ENCODE measurements around the gene STRADA.
A peak's percentile ranks its signal among the peaks of the same experiment; 100 is the strongest.
"Not testable (repeated sequence)": the region's sequence is repeated elsewhere in the genome, so short reads cannot be mapped to it uniquely, and the experiment has no call there.

Gene STRADA

GRCh38 chr17:63754046-63754445, 12.4 kb upstream of the STRADA start:
- no peak for DNase-seq (ENCODE audit: low read depth)

GRCh38 chr17:63753215-63753614, 11.6 kb upstream of the STRADA start:
- DNase-seq (ENCODE audit: low read depth), result peak; percentile 34

DNA sequence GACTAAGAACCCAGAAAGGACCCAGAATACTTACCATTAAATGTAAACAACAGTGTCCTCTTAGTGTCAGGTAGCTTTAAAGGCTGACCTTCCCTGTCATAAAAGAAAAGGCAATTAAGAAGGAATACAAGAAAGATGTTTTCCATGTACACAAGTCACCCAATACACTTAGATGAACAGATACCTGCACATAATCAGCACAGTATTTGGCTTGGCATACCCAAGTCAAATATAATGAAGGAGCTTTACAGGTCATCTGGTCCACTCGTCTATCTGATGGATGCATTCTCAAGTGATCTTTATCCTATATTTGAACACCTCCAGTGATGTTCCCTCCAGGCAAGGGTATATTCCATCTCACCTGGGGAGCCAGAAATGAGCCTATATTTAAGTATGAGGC, 11.1 kb upstream of the STRADA start:
- DNase-seq (ENCODE audit: low read depth), result no peak

GRCh38 chr17:63751806-63752205, 10.2 kb upstream of the STRADA start:
- no peak for DNase-seq (ENCODE audit: low read depth)

DNA sequence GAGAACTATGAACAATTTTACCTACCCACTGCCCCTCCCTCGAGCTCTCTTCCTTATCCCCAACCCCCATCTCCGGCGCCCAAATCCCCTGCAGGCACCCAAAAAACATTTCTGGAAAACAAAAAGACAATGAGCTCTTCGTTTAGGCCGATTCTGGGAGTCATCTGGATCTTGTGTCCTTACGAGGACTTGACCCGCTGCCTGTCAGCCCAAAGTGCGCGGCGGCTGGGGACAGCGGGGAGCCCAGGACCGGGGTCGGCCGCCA, 524 bp downstream of the STRADA start:
- no peak for DNase-seq (ENCODE audit: low read depth)

- DNase-seq (ENCODE audit: low read depth), result no peak
Measured at GRCh38 chr17:63740464-63741142, 996 bp downstream of the STRADA start.

DNA sequence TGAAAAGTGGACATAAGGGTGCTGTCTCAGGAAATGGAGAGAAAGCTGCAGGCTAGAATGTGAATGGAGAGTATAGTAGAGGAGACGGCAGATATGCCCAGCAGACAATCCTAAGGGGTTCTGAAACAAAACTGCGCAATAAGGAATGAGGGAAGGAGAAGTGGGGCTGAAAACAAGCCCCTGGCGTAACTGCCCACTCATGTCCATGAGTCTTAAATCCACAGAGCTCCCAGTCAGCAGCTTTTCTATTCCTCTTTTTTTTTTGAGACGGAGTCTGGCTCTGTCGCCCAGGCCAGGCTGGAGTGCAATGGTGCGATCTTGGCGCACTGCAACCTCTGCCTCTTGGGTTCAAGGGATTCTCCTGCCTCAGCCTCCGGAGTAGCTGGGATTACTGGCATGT, 5.9 kb downstream of the STRADA start:
- DNase-seq (ENCODE audit: low read depth), result no peak

GRCh38 chr17:63722403-63722802, 19.2 kb downstream of the STRADA start:
- DNase-seq (ENCODE audit: low read depth), result no peak

GRCh38 chr17:63720194-63720593, 21.4 kb downstream of the STRADA start:
- DNase-seq (ENCODE audit: low read depth), result not testable (repeated sequence)

DNA sequence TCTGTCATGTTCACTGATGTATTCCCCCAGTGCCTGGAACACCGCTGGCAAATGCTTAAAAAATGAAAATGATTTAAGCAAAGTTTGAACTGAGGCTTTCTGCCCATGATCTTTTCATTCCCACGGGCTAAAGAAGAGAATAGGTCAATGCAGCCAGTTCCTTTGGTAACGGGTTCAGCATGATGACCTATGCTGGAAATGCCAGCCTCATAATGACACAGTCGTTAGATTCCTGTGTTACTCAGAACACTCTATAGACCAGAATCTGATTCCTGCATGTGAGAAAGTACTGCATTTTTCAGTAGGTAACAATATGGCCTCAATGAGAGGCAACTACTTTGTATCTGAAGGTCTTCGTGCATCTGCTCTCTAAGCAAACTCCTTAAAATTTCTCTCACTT, 22.6 kb downstream of the STRADA start:
- DNase-seq (ENCODE audit: low read depth), result no peak

DNA sequence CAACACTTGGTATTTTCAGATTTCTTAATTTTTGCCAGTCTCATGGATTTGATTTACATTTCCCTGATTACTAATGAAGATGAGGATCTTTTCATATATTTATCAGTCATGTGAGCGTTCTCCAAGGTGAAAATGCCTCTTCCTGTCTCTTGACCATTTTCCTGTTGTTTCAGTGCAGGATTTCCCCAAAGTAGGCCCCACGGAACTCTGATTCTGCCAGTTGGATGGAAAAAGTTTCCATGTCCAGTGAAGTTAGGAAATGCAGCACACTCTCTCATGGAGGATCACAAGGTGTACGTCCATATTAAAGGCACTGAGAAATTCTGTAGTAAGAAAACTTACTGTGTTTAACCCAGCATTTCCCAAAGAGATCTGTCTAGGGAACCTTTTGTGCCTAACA, 25.2 kb downstream of the STRADA start:
- no peak for DNase-seq (ENCODE audit: low read depth)

DNA sequence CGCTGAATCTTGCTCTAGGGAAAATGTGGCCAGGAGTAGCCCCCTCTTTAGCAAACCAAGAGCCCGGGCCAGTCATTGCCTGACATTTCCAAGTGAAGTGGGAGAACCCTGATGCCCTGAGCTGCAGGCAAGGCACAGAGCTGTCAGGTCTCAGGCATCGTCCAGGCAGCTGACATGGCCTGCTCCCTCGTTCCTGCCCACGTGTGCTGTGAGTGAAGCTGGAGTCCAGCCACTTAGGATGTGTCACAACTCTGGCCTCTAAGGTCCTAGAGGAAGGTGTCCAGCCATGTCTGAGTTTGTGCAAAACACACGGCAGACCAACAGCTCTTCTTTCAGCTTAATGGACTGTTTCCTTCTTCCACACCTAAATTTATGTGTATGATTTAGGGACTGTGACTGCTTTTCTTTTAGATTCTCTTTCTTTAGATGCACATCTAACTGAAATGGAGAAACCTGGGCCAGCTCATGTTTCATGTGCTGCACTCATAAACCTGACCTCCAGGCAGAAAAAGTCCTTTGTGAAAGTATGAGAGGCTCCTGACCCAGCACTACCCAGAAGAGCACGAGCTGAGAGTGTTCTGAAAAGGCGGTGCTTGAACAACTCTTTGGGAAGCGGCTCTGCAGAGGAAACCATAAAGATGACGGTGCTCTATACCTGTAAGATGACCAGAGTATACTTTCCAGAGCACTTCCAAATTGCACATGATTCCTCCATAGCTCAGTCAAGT, 26.9 kb downstream of the STRADA start:
- no peak for DNase-seq (ENCODE audit: low read depth)

- DNase-seq (ENCODE audit: low read depth), result no peak
Measured at GRCh38 chr17:63709110-63709509, 32.5 kb downstream of the STRADA start.

DNA sequence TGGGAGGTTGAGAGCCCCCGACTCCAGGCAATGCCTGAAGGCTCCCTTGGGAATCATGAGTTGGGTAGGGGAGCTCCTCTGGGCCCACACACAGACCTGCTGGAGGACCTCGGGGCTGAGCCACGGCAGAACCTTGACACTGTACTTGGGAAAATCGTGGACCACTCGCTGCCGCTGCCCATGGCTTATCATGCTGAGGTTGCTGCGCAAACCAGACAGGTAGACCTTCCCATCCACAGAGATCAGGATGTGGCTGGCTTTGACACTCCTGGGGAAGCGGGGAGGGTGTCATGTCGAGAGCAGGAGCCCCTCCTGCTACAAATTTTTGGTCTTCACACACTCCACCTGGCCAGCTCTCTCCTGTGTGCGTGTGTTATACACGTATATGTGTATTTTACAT, 34.4 kb downstream of the STRADA start:
- no peak for DNase-seq (ENCODE audit: low read depth)

DNA sequence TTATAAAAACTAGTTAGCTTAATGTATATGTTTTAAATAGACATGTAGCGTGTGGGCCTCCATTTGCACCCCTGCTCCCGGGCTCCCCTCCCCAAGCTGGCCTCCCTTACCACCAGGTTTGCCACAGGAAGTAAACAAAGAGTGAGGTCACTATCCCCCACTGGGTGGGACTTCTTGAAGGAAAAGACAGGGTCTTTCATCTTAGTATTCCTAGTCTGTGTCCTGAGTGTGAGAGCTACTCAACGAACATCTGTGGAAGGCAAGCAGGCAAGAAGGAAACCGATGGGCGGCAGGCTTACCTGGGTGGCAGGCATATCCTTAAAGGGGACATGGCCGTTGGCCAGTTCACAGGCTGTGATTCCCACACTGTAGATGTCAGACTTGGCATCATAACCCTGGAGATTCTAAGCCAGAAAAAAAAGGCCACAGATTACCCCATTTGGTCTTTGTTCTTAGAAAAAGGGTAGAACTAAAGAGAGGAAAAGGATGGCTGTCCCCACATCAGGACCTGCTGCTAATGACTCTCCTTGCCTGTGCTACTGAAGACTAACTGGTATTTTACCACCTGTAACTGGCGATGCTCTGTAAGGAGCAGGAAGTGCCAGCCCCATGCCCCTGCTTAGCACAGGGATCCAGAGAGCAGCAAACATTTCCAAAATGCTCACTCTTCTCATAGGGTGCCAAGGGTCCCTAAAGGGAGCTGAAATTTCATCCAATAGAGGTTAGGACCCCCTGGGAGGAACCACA, 35.1 kb downstream of the STRADA start:
- no peak for DNase-seq (ENCODE audit: low read depth)

- DNase-seq (ENCODE audit: low read depth), result no peak
Measured at GRCh38 chr17:63705657-63706056, 35.9 kb downstream of the STRADA start.

- no peak for DNase-seq (ENCODE audit: low read depth)
Measured at GRCh38 chr17:63704836-63705235, 36.8 kb downstream of the STRADA start.

DNA sequence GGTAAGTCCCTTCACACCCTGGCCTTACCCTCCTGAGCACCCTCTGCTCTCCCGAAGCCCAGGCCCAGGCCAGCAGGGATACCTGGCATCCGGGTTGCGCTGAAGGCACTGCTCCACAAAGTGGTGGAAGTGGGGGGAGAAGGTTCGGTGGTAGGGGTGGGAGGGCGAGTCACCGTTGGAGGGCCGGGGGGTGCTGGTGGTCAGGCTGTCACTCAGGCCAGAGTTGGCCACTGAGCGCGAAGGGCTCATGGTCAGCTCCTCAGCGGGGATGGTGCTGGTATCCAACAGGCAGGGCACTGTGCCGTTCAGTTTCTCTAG, 37.4 kb downstream of the STRADA start:
- DNase-seq (ENCODE audit: low read depth), result no peak

DNA sequence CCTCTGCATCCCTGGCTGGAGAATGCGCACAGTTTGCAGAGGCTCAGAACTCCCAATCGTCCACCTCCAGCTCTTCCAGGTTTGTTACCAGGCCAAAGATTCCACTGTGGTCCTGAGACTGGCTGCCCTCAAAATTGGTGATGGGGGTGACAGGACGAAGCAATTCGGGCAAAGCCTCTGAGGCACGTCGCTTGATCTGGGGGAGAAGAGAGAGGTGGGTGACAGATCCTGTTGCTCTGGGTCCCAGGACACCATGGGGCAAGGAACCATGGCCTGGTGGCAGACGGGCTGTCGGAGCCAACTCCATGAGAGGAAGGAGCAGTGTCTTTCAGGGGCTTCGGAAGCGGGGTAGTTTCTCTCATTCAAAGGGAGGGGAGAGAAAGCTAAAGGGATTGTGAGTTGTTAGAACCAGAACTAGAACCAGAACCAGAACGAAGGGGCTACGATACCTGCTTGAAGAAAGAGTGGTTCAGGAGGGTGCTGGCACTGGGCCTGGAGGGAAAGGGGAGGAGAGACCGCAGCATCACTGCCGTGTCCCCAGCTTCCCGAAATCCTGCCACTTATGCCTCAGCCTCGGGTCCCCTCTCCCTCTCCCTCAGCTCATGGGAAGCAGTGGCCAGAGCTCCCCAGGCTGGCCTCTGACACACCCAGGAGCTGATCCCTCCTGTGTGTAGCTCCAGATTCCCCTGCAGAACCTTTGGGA, 37.9 kb downstream of the STRADA start:
- no peak for DNase-seq (ENCODE audit: low read depth)

- no peak for DNase-seq (ENCODE audit: low read depth)
Measured at GRCh38 chr17:63703029-63703428, 38.6 kb downstream of the STRADA start.

GRCh38 chr17:63702721-63703015, 38.9 kb downstream of the STRADA start:
- no peak for DNase-seq (ENCODE audit: low read depth)

- no peak for DNase-seq (ENCODE audit: low read depth)
Measured at GRCh38 chr17:63701868-63702720, 39.5 kb downstream of the STRADA start.
